ENCODE measurements around the gene HECW1. TPM values are rescaled to one million over a fixed set of nuclear protein-coding genes. Genes with fewer than 3 reads are reported as not detected.

HECW1 gene
- total and polyA plus RNA-seq, 2 of the 8 experiments (the other 6 are each of a cell fraction or from before 2014, with no cell fraction given), result 2.9 to 12.7 TPM

DNA sequence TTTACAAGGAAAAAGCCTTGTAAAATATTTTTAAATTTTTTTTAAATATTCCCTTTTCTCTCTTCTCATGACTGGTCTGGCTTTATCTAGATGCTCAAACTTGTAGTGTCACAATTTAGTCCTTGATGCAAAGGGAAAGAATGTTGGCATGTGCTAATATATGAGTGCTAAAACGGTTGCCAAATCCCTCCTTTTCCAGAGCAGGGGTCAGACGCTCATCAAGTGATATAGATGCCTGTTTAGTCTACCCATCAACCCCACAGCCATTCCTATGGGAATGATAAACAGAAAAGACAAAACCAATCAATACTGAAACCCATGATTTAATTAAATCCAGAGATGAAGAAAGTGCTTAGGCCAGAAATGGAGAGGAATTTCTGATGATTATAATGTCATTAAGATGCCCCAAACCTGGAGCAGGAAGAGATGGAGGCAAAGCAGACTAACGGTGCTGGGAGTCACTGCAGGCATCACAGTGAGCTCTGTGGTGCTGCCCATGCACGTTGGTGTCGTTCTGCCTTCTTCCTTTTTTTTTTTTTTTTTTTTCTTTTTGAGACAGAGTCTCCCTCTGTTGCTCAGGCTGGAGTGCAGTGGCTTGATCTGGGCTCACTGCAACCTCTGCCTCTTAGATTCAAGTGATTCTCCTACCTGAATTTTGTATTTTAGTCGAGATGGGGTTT, 260.4 kb downstream of the HECW1 start:
- FAIRE-seq, result no peak
- no peak overlapping the region; the same call in 1 of the 2 replicates for H4K8ac ChIP-seq (ENCODE audit: extremely low read depth, insufficient read depth, low read length)

More for the DNA sequence above, 260.4 kb downstream of the HECW1 start:
- H3K4me1 ChIP-seq (replicated peaks in 1 of 4; ENCODE audit: control insufficient read depth in 3 of 4, insufficient read depth in 4 of 4, low read length in 3 of 4), result peaks cover 0 to 3% (median 1%) of the 10 kb centered on the region in 4 experiments; a peak in 2 of 7 replicates
- no peak overlapping the region for H3K18ac ChIP-seq (ENCODE audit: extremely low read depth, low read length)
- no peak overlapping the region for H4K5ac ChIP-seq (ENCODE audit: insufficient read length, low read depth, low read length)
- DNase-seq (ENCODE audit: low read depth in 1 of 2, low spot score in 2 of 2), result no peak
- H3K23me2 ChIP-seq (ENCODE audit: low read depth, low read length), result no peaks in the 10 kb centered on the region
- ChIA-PET POLR2A (ENCODE audit: partially characterized antibody) (no interaction called here), CTCF (ENCODE audit: partially characterized antibody) (no interaction called here)
- no peak overlapping the region for H3K14ac ChIP-seq (ENCODE audit: insufficient read length)
- no peaks in the 10 kb centered on the region for H4K20me1 ChIP-seq (replicated peaks in 1 of 2; ENCODE audit: control insufficient read depth in 1 of 2, insufficient read depth in 2 of 2, low read length in 2 of 2)
- no peak overlapping the region for H2BK120ac ChIP-seq (replicated peaks; ENCODE audit: low read depth, low read length)
- H3K4me3 ChIP-seq (ENCODE audit: extremely low read depth in 1 of 4, insufficient read depth in 2 of 4, low read depth in 3 of 4, low read length in 4 of 4), result no peak overlapping the region
- H3K23ac ChIP-seq (ENCODE audit: insufficient read length), result no peak overlapping the region
- H2BK20ac ChIP-seq (ENCODE audit: low read length), result no peak overlapping the region
- H3K79me1 ChIP-seq (ENCODE audit: low read depth, low read length), result no peaks in the 10 kb centered on the region
- no peak overlapping the region for H2AK5ac ChIP-seq (ENCODE audit: low read depth, low read length)
- H2BK5ac ChIP-seq (ENCODE audit: low read depth, low read length), result no peak overlapping the region
- H2AFZ ChIP-seq (ENCODE audit: low read length), result no peak overlapping the region
- no peak overlapping the region for H2BK12ac ChIP-seq (ENCODE audit: low read depth, low read length)
- no peaks in the 10 kb centered on the region for H3K36me3 ChIP-seq (ENCODE audit: control insufficient read depth in 2 of 4, insufficient read depth in 4 of 4, low read length in 3 of 4)
- no peaks in the 10 kb centered on the region for H3K27me3 ChIP-seq (replicated peaks in 1 of 4; ENCODE audit: control insufficient read depth in 3 of 4, extremely low read depth in 1 of 4, insufficient read depth in 3 of 4, low read length in 3 of 4)
- H2BK15ac ChIP-seq (ENCODE audit: low read length), result no peak overlapping the region
- H3K79me2 ChIP-seq (ENCODE audit: control insufficient read depth in 1 of 2, insufficient read depth in 2 of 2, low read length in 2 of 2), result no peaks in the 10 kb centered on the region
- H3K56ac ChIP-seq (replicated peaks; ENCODE audit: insufficient read length, low read depth, low read length), result no peak overlapping the region
- H4K91ac ChIP-seq (replicated peaks; ENCODE audit: insufficient read length, low read length), result no peak overlapping the region
- H3K9ac ChIP-seq (replicated peaks in 1 of 4; ENCODE audit: extremely low read depth in 1 of 4, low read depth in 3 of 4, low read length in 3 of 4), result no peak overlapping the region
- no peak overlapping the region for H3K4me2 ChIP-seq (ENCODE audit: insufficient read depth in 1 of 2, low read depth in 2 of 2, low read length in 2 of 2)
- H3K27ac ChIP-seq (ENCODE audit: low read depth, low read length), result no peak overlapping the region
- TF ChIP-seq NRF1 (IDR thresholded peaks at IDR 0.05; ENCODE audit: low read depth, low read length), result no peak
- TF ChIP-seq POU5F1 (IDR thresholded peaks at IDR 0.05; ENCODE audit: low read depth, low read length), result no peak
- no peak for TF ChIP-seq TBP (IDR thresholded peaks at IDR 0.05; ENCODE audit: low read depth, low read length)
- no peak for TF ChIP-seq ZNF274 (IDR thresholded peaks at IDR 0.05; ENCODE audit: borderline replicate concordance, extremely low read depth, low read length)
- TF ChIP-seq ATF3 (IDR thresholded peaks at IDR 0.05; ENCODE audit: insufficient read depth, low read depth, low read length), result no peak
- TF ChIP-seq CEBPB (IDR thresholded peaks at IDR 0.05; ENCODE audit: low read depth, low read length), result no peak
- TF ChIP-seq RFX5 (IDR thresholded peaks at IDR 0.05; ENCODE audit: borderline replicate concordance, low read depth, low read length), result no peak
- no peak for TF ChIP-seq KDM5A (IDR thresholded peaks at IDR 0.05; ENCODE audit: low read length)
- TF ChIP-seq RAD21 (IDR thresholded peaks at IDR 0.05 in 1 of 2, conservative IDR thresholded peaks at IDR 0.05 in 1 of 2; ENCODE audit: low read depth in 2 of 2, low read length in 2 of 2), result no peak
- no peak for TF ChIP-seq SP2 (IDR thresholded peaks at IDR 0.05; ENCODE audit: low read length)
- TF ChIP-seq HDAC2 (IDR thresholded peaks at IDR 0.05; ENCODE audit: borderline replicate concordance in 1 of 2, low read depth in 2 of 2, low read length in 2 of 2), result no peak
- no peak for TF ChIP-seq TAF1 (IDR thresholded peaks at IDR 0.05; ENCODE audit: low read depth, low read length)
- 67% methylated on average over 6 of the region's 6 CpGs; no CpG with 5 or more reads in 1 of the 2 experiments for WGBS, 2 experiments (ENCODE audit: extremely low coverage in 1 of 2, insufficient coverage in 1 of 2, insufficient read length in 1 of 2, insufficient replicate concordance in 2 of 2, low coverage in 1 of 2, low lambda C conversion rate in 2 of 2, missing lambda C conversion rate in 1 of 2)
- no peaks in the 10 kb centered on the region for H3K9me3 ChIP-seq (ENCODE audit: insufficient read depth in 2 of 2, low read depth in 1 of 2, low read length in 1 of 2)
- H3K4ac ChIP-seq (replicated peaks; ENCODE audit: insufficient read length, low read depth, low read length), result no peak overlapping the region

All from H1 (cell line).